NCI-H2107 treated with DMSO at 0.1 percent for 48 hours (cell line): ENCODE results near the gene TTC27.
"Not testable (repeated sequence)": the region's sequence is repeated elsewhere in the genome, so short reads cannot be mapped to it uniquely, and the experiment has no call there.

Experiments used
- DNase-seq: peaks from one replicate; lab custom pipeline; 2025; ENCODE audit not compliant: unreplicated experiment; lab: John Stamatoyannopoulos, UW

Gene TTC27

DNA sequence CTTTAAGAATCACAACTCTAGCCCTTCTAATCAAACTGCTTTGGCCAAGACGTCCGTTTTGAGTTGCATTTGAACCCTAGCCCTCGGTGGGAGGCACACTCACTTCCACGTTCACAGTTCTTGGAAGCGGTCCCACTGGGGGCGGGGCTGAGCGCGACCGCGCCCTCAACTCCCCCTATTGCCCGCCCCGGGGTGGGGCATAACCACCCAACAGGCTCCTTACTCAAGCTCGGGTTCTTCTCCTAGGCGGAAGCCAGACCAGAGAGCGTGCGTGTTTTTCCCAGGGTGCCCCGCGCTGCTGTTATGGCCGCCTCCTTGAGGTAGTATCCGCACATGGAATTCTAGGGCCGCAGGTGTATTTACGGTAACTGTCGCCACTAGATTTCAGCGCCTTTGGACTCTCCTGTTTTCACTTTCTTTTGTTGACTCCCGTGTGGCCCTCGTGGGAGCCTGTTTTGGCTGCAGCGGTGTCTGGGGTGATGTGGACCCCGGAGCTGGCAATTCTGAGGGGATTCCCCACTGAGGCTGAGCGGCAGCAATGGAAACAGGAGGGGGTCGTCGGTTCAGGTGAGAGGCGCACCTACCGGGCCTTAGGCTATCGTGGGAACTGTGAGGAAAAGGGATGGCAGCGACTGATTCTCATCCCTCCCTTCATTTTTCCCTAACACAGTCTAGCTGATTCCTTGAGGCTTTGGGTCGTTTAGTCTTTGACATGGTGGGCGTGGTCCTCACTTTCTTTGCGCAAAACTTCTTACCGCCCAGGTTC lies at the start of gene TTC27:
TTC27 (plus strand) TSS at position 237 of the 766 bp plus-strand sequence; CDS start at position 480, 243 bp downstream.
- peak; percentile 91 for DNase-seq

- no peak for DNase-seq
Measured at GRCh38 chr2:32591669-32592463, 36.0 kb upstream of the TTC27 start.

- DNase-seq = no peak
Measured at GRCh38 chr2:32594573-32594972, 33.3 kb upstream of the TTC27 start.

DNA sequence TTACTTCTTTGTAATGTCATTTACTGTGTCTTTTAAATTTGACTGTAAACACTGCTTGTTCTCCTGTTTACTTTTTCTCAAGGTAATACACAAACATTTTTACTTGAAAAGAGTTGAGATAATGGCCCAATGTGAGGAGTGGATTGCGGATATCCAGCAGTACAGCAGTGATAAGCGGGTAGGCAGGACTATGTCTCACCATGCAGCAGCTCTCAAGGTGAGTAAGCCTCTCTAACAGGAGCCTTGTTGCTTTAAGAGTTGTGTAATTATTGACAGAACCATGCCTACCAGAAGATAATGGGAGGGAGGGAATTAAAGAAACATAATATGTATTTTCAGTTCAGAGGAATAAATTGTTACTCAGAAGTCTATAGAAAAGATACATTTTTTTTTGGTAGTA lies 16.5 kb upstream of the TTC27 start:
- DNase-seq = no peak

DNA sequence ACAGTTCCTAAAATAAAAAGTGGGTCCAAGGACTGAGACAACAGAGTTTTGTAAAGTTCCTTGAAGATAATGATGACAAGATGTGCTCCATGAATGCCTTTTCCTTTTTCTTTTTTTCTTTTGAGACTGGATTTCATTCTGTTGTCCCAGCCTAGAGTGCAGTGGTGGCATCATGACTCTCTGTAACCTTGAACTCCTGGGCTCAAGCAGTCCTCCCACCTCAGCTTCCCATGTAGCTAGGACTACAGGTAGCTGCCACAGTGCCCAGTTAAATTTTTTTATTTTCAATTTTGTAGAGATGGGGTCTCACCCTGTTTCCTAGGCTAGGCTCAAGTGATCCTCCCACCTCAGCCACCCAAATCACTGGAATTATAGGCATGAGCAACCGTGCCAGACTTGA lies 16.1 kb upstream of the TTC27 start:
- DNase-seq = no peak

- DNase-seq = no peak
Measured at GRCh38 chr2:32614084-32614483, 13.8 kb upstream of the TTC27 start.

- DNase-seq = no peak
Measured at GRCh38 chr2:32617599-32618189, 10.2 kb upstream of the TTC27 start.

DNA sequence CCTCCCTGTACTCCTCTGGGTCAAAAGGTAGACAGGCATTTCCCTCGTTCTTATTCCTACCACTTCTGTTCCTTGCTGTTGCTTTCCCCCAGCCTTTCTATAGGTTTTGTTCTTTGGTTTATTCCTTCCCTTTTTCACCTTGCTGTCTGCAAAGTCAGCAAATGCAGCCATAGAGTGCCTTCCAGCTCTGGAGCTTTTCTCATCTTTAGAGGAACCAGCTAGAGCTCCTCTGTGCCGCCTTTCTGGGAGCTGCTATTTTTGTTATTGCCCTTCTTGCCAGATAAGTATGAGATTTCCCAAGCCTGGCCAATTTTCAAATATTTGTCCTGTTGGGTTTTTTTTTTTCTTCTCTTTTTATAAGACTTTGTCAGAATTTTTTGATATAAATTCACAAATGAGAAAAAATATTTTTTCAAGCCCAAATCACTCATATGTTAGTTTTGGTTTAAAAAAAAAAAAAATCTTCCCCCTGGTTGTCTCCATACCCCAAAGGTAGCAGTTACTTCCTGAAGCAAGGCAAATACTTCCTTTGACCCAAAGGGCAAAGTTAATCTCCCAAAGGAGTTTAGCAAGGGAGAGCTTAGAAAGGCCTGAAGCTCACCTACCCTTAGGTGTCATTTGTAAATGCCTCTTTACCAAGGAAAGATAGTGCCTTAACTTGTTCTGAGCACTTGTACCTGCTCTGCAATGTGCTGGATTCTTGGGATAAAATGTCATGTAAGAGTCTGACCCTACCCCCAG lies 5.1 kb upstream of the TTC27 start:
- DNase-seq = no peak

DNA sequence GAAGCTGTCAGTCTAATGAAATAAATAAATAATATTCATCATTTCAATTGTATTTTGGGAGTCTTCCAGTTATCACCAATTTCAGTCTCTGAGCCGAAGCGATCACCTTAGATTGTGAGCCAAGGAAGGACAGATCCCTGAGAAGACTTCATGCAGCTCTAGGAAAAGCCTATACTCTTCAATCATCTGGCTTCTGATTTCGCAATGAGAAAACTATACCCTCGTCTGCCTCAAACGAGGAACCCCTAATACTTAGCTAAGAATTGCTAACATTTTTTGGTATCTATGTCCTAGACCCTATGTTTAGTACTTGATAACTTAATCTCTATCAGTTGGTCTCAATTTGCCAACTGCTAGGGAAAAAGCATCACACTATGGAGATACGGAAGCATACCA lies 4.5 kb upstream of the TTC27 start:
- DNase-seq = no peak

- no peak for DNase-seq
Measured at GRCh38 chr2:32624812-32625211, 3.0 kb upstream of the TTC27 start.

- DNase-seq = no peak
Measured at GRCh38 chr2:32626639-32627221, 1.1 kb upstream of the TTC27 start.

DNA sequence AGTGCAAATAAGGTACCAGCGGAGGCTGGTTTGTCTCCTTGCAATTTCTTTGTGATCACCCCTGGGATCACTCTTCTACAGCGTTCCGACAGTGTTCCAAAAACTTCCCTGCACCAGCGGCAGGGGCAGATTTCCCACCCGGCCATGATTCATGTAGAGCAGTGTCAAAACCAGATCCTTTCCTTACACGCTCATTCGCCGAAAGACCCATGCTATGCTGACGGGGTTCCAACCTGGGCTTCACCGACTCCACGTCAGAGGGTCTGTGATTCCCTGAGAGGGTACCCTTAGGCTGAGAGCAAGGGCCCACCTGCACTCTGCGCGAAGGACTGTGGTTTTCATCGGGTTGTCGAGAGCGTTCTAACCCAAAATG lies 423 bp upstream of the TTC27 start:
- peak; percentile 1 for DNase-seq

GRCh38 chr2:32632089-32632488 lies 4.2 kb downstream of the TTC27 start:
- no peak for DNase-seq

DNA sequence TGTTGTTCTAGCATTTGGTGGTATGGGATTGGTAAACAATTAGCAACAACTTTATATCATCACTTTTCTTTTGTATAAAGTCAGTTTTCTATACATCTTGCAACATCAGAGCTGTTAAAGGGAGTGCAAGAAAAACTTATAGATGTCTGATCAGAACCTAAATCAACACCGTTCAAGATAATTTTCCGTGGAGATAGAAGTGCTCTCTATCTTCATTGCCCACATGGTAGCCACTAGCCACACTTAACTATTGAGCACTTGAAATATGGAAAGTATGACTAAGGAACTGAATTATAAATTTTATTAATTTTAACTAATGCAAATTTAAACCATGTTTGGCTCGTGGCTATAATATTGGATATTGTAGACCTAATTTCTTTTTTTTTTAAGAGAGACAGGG lies 5.2 kb downstream of the TTC27 start:
- DNase-seq = no peak

DNA sequence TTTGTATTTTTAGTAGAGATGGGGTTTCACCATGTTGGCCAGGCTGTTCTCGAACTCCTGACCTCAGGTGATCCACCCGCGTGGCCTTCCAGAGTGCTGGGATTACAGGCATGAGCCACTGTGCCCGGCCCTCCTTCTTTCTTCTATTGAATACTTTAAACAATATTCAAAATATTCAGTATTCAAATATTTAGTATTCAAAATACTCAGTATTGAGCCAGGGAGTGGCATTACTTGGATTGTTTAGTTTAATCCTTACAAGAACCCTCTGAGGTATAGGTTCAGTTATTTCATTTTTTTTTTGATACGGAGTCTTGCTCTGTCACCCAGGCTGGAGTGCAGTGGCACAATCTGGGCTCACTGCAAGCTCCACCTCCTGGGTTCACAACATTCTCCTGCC lies 10.7 kb downstream of the TTC27 start:
- not testable (repeated sequence) for DNase-seq

- DNase-seq = no peak
Measured at GRCh38 chr2:32641180-32641579, 13.3 kb downstream of the TTC27 start.

GRCh38 chr2:32647180-32647651 lies 19.4 kb downstream of the TTC27 start:
- no peak for DNase-seq

GRCh38 chr2:32652555-32653209 lies 24.8 kb downstream of the TTC27 start:
- peak; percentile 34 for DNase-seq

- DNase-seq = no peak
Measured at GRCh38 chr2:32656069-32656468, 28.2 kb downstream of the TTC27 start.

DNA sequence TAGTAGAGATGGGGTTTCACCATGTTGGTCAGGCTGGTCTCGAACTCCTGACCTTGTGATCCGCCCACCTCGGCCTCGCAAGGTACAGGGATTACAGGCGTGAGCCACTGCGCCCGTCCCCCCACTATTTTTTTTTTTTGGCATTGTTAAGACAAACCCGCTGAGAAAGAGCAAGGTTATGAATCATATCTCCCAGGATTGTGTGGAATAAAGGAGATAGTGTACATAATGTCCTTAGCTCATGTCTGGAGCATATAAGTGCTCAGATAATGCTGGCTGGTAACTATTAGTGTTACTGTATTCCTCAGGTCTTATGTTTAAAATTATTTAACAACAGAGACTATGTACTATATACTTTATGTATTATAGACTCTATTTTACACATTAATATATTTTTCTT lies 36.0 kb downstream of the TTC27 start:
- DNase-seq = no peak
